Stomach smooth muscle (tissue), 2 donors: ENCODE results near the gene NR0B1.

Experiments used
- H3K27ac ChIP-seq: one replicate; pipeline ENCODE4 v1.7.0; 2013; ENCODE audit warnings: mild to moderate bottlenecking, low read length, inconsistent platforms
- H3K27me3 ChIP-seq, 2 donors: one replicate each; pipeline ENCODE4 v1.7.0; 2013; ENCODE audit warnings: low read length in 2 of 2; ENCODE audit not compliant: insufficient read depth in 2 of 2, control insufficient read depth in 1 of 2
- H3K36me3 ChIP-seq, 2 donors: one replicate each; pipeline ENCODE4 v1.7.0; 2013; ENCODE audit warnings: low read length in 2 of 2; ENCODE audit not compliant: control insufficient read depth in 2 of 2, insufficient read depth in 2 of 2
- H3K4me1 ChIP-seq: one replicate; pipeline ENCODE4 v1.7.0; 2013; ENCODE audit warnings: low read length; ENCODE audit not compliant: control insufficient read depth, insufficient read depth
- H3K4me3 ChIP-seq, 2 donors: one replicate each; pipeline ENCODE4 v1.7.0; 2013; ENCODE audit warnings: low read length in 2 of 2
- H3K9ac ChIP-seq, 2 donors: one replicate each; pipeline ENCODE4 v1.7.0; 2013; ENCODE audit warnings: low read length in 2 of 2, mild to moderate bottlenecking in 1 of 2
- H3K9me3 ChIP-seq, 2 donors: one replicate each; pipeline ENCODE4 v1.7.0; 2013; ENCODE audit warnings: low read length in 2 of 2; ENCODE audit not compliant: control insufficient read depth in 2 of 2
- donor health status: healthy.
- donor health status: Pancreatic carcinoma.

The NR0B1 gene

GRCh38 chrX:30309139-30309571 is at the start of gene NR0B1:
Gene NR0B1 (minus strand): TSS chrX:30309390. CDS start chrX:30309363, 27 bp downstream.
- Histone ChIP-seq H3K27me3 (peaks cover 14 to 16% of the 10 kb centered on the region in 2 donors), H3K9ac (no peak within 1 kb of the TSS), H3K27ac (no peak within 1 kb of the TSS), H3K36me3 (no peaks in the 10 kb centered on the region), H3K4me1 (no peaks in the 10 kb centered on the region), H3K4me3 (peak within 1 kb of the TSS; percentile 19 to 29), H3K9me3 (no peaks in the 10 kb centered on the region)

GRCh38 chrX:30349946-30350345 is 40.8 kb upstream of the NR0B1 start:
- no peaks in the 10 kb centered on the region for H3K4me1 ChIP-seq

GRCh38 chrX:30343206-30343605 is 34.0 kb upstream of the NR0B1 start:
- no peaks in the 10 kb centered on the region for H3K36me3 ChIP-seq
- no peak overlapping the region for H3K27ac ChIP-seq
- H3K4me1 ChIP-seq: no peaks in the 10 kb centered on the region
- no peak overlapping the region for H3K9ac ChIP-seq
- no peak overlapping the region for H3K4me3 ChIP-seq
- H3K27me3 ChIP-seq: peaks cover 0 to 3% of the 10 kb centered on the region in 2 donors
- H3K9me3 ChIP-seq: no peaks in the 10 kb centered on the region

More at GRCh38 chrX:30349946-30350345, 40.8 kb upstream of the NR0B1 start:
- Histone ChIP-seq H3K36me3 (no peaks in the 10 kb centered on the region), H3K27me3 (no peaks in the 10 kb centered on the region), H3K27ac (no peak overlapping the region), H3K9ac (no peak overlapping the region), H3K9me3 (no peaks in the 10 kb centered on the region), H3K4me3 (no peak overlapping the region)

GRCh38 chrX:30340753-30341152 is 31.6 kb upstream of the NR0B1 start:
- H3K9ac ChIP-seq: no peak overlapping the region
- no peak overlapping the region for H3K27ac ChIP-seq
- no peaks in the 10 kb centered on the region for H3K36me3 ChIP-seq
- no peaks in the 10 kb centered on the region for H3K4me1 ChIP-seq
- no peaks in the 10 kb centered on the region for H3K9me3 ChIP-seq
- no peak overlapping the region for H3K4me3 ChIP-seq
- peaks cover 0 to 3% of the 10 kb centered on the region in 2 donors for H3K27me3 ChIP-seq

- H3K4me1 ChIP-seq: no peaks in the 10 kb centered on the region
- H3K9me3 ChIP-seq: no peaks in the 10 kb centered on the region
- no peak overlapping the region for H3K9ac ChIP-seq
- H3K27ac ChIP-seq: no peak overlapping the region
- no peaks in the 10 kb centered on the region for H3K27me3 ChIP-seq
- no peak overlapping the region for H3K4me3 ChIP-seq
- no peaks in the 10 kb centered on the region for H3K36me3 ChIP-seq
These were observed 18.6 kb upstream of the NR0B1 start for GRCh38 chrX:30327762-30328161.

GRCh38 chrX:30317308-30317707 is 8.1 kb upstream of the NR0B1 start:
- Histone ChIP-seq H3K36me3 (no peaks in the 10 kb centered on the region), H3K4me1 (no peaks in the 10 kb centered on the region), H3K27me3 (no peaks in the 10 kb centered on the region), H3K4me3 (no peak overlapping the region), H3K9ac (no peak overlapping the region), H3K9me3 (no peaks in the 10 kb centered on the region), H3K27ac (no peak overlapping the region)

- Histone ChIP-seq H3K27me3 (peaks cover 3 to 6% of the 10 kb centered on the region in 2 donors), H3K4me3 (no peak overlapping the region), H3K9me3 (no peaks in the 10 kb centered on the region), H3K36me3 (no peaks in the 10 kb centered on the region), H3K9ac (no peak overlapping the region), H3K27ac (no peak overlapping the region), H3K4me1 (no peaks in the 10 kb centered on the region)
These were observed 4.1 kb upstream of the NR0B1 start for GRCh38 chrX:30313322-30313721.

- Histone ChIP-seq H3K4me3 (no peak overlapping the region), H3K36me3 (no peaks in the 10 kb centered on the region)
These were observed 3.7 kb upstream of the NR0B1 start for GRCh38 chrX:30312858-30313257.

GRCh38 chrX:30310429-30311206 is 1.4 kb upstream of the NR0B1 start:
- no peak overlapping the region for H3K27ac ChIP-seq
- H3K4me1 ChIP-seq: no peaks in the 10 kb centered on the region
- no peaks in the 10 kb centered on the region for H3K9me3 ChIP-seq
- no peaks in the 10 kb centered on the region for H3K36me3 ChIP-seq
- no peak overlapping the region for H3K4me3 ChIP-seq
- peaks cover 14 to 16% of the 10 kb centered on the region in 2 donors for H3K27me3 ChIP-seq
- H3K9ac ChIP-seq: no peak overlapping the region

More at GRCh38 chrX:30312858-30313257, 3.7 kb upstream of the NR0B1 start:
- Histone ChIP-seq H3K9me3 (no peaks in the 10 kb centered on the region), H3K27me3 (peaks cover 8 to 11% of the 10 kb centered on the region in 2 donors), H3K27ac (no peak overlapping the region), H3K4me1 (no peaks in the 10 kb centered on the region), H3K9ac (no peak overlapping the region)

GRCh38 chrX:30308263-30309138 is 689 bp downstream of the NR0B1 start:
- Histone ChIP-seq H3K27me3 (peaks cover 14 to 16% of the 10 kb centered on the region in 2 donors), H3K4me3 (peak overlapping the region; percentile 19 to 29), H3K27ac (no peak overlapping the region), H3K9me3 (no peaks in the 10 kb centered on the region), H3K36me3 (no peaks in the 10 kb centered on the region), H3K4me1 (no peaks in the 10 kb centered on the region), H3K9ac (no peak overlapping the region)
